T1000 (cell line): ENCODE results near the gene LHX4.

Source experiments
- DNase-seq: peaks from one replicate; lab custom pipeline; 2025; ENCODE audit warnings: mixed read lengths; lab: John Stamatoyannopoulos, UW

Gene LHX4

DNA sequence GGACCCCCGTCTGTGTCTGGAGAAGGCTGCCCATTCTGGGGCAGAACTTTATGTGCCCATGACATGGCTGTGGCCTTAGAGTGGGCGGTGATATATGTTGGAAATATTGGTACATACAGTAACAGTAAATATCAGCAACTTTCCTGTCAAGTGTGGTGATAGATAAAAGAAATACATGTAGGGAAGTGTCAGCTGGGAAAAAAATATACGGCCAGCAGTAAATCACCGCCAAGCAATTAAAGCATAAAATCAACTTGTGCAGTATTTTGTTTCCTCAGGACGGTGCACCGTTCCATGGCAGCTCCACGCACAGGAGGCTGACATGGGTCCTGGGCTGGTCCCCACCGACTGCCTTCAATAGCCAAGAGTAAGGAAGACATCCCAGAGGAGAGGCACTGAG, 27.4 kb downstream of the LHX4 start:
- DNase-seq = no peak

DNA sequence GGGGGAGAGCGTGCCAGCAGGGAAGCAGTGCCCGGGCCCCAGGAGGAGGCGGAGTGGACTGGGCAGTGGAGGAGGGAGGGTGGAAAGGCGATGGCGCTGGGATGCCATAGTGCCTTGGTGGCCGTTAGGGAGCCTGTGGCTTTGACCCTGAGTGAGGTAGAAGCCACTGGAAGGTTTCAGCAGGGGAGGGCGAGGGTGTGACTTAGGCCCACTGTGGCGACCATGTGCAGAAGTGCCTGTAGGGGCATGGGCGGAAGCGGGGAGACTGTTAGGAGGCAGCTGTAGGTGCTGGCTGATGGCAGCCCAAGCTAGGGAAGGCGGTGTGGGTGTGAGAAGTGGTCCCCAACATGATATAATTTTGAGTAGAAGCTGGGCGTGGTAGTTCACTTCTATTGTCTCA, 28.2 kb downstream of the LHX4 start:
- DNase-seq = no peak

DNA sequence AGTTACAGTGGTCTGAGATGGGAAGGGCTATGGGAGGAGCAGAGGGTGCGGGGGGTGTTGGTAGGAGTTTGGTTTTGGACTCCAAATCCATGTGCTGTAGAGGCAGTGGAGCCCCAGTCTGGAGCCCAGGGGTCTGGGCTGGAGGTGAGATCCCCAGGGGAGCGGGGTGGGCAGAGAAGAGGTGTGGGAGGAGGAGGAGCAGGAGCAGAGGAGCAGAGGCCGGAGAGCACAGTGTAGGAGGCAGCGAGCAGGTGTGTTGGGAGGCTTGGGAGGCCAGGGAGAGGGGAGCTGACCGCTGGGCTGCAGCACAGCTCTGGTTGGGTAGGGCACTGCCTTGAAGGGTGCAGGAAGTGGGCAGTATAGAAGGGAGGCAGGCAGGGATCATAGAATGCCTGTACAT, 28.9 kb downstream of the LHX4 start:
- no peak for DNase-seq

DNA sequence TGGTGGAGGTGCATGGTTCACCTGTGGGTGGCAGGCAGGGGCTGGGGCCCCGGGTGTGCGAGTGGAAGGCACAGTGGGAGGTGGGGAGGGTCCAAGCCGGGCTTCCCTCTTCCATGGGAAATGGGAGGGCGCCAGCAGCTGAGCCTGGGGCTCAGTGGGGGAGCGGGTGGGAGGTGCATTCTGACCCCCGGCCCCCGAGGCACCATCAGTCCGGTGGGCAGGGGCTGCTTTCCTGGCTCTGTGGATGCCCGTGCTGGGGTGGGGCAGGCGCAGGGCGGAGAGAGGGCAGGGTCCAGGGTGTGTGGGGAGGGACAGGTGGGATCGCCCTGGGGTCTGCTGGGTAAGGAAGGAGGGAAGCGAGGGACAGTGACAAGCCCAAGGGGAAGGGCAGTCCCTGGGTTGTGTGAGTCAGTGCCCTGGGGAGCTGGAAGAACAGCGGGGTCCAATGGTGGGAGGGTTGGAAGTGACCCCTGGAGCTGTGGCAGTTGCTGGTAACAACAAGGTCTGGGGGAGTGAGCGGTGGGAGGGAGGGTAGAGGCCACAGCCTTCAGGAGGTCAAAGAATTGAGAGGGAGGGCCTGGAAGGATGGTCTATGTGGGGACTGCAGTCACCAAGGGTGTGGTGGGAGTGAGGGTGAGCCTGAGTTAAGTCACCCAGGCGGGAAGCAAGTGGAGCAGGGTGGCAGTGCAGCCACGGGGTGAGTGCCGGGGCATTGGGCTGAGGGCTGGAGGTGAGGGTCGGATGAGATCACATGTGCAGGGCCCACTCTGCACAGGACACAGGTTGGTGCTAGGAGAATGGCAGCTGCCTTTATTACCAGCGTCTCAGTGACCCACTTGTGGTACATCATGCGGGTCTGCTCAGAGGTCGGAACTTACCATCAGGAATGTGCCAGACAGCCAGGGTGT, 29.6 kb downstream of the LHX4 start:
- DNase-seq = no peak

DNA sequence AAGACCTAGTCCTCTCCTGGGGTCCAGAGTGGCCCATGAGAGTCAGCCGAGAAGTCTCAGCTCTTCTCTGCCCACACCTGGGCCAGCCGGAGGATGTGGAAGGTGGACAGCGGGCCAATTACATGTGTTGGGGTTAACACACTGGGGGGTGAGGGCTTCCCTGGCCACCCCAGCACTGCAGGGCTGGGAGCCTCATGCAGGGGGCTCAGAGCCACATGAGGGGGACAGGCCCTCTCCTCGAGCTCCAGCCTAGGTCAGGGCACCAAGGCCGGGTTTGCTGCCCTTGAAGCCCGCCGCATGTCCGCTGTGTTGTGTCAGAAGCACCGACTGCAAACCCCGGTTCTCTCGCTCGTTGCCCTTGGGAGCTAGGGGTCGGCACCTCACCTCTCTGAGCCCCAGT, 30.5 kb downstream of the LHX4 start:
- no peak for DNase-seq

DNA sequence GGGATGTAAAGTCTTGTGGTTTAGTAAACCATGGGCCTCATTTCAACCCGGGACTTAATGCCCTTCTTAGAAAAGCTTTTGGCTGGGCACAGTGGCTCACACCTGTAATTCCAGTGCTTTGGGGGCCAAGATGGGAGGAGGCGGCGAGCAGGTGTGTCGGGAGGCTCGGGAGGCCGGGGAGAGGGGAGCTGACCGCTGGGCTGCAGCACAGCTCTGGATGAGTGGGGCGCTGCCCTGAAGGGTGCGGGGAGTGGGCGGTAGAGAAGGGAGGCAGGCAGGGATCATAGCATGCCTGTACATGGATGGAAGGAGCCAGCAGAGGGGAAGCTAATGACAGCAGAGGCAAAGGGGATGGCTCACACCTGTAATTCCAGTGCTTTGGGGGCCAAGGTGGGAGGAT, 31.0 kb downstream of the LHX4 start:
- no peak for DNase-seq

DNA sequence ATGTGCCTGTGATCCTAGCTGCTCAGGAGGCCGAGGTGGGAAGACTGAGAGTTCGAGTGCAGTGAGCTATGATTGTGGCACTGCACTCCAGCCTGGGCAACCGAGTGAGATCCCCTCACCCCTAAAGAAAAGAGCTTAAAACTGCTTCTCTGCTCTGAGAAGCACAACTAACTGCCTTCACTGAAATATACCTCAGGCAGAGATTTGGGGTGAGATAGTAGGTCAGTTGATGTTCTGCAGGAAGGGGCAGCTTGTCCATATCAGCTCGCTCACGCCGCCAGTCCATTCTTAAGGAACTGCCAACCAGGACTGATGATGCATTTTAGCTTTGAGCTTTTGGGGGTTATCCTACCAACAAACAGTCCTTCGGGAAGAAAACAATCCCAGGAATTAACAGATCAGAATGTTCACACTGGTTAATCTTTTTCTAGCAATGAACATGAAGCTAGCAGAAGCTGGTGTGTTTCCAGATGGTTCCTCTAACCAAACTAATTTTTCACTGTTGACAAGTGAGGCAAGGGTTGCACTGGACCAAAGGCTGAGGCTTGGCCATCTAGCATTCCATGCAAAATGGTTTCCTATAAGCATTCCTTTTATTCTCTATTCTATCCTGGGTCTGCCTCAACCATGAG, 31.6 kb downstream of the LHX4 start:
- no peak for DNase-seq

DNA sequence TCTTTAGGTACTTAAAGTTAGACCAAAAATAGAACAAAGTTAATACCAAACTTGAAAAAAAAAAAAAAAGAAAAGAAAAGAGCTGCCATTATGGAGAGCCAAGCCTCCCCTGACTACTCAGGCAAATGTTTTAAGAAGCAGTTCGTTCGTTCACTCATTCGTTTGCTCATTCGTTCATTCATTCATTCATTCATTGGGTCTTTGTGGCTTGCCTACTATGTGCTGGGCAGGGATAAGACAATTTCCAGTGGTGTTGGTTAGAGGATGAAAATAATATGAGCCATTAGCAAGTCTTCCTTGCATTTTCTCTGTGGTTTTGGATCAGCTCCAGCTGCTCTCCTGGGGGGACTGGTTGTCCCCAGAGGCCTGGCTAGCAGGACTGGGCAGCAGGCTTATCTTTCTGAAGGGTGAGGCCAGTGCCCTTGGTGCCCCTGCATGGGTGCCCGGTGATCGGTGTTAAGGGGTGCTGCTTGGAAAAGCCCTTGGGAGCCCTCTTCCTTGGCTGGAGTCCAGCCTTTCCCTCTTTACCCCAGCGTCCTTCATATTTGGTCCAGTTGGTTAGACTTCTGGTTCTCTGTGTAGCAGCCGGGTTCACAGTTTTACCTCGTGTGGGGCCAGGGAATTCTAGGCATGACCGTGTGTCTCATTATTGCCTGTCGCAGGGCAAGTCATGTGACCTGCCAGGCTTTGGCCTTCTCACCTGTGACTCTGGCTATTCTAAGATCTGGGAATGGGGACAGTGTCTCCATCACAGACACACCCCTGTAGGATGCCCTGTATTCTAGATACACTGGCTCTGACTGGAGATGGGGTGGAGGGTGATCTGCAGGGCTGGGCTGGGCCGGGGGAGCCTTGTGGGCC, 32.8 kb downstream of the LHX4 start:
- DNase-seq = no peak

DNA sequence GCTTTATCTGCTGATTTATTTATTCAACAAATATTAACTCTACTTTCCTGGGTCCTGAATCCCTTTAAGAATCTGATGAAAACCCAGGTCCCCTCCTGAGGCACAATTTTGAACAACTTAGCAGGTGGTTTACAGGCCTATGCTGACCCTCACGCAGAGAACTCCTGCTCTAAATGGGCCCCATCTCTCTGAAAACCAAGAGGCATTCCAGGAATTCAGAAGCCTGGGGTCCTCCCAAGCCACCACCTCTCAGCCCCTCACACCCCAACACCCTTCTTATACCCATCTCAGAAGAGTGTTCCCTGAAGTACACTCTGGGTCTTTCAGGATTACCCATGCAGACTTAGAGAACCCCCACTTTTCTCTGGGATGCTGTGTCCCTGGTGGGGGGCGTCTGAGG, 34.5 kb downstream of the LHX4 start:
- DNase-seq = no peak

DNA sequence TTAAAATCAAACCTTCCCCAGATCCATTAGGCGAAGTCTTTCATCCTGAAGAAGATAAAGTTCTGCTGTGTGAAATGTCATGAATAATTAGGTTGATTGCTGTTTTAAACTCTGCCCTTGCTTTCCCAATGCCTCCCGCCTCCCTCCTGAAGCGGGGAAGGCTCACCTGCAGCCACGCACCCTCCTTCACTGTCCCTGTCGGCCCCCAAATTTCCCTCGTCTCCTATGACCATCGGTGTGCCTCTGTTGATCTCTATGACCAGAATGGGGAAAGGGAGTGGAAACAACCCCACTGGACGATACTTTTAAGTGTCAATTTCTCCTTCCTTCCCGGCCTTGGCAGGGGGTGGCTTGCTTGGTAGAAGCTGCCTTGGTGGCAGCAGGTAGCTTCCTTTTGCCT, 35.1 kb downstream of the LHX4 start:
- DNase-seq = no peak

DNA sequence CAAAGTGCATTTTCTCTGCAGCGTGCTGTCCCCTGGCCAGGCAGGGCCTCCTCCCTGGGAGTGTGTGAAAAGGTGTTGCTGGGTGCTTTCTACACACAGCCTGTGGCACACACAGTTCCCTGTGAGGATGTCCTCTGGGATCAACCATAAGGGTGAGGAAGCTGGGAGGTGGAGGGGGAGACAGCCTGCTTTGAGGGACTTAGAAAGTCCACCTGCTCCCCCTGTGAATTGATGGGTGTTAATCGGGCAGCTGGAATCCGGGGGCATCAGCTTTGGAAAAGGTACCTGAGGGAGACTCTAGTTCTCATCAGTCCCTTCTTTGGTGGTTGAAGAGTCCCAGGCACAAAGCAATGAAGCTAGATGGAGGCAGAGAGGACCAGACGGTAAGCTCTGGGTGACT, 35.8 kb downstream of the LHX4 start:
- no peak for DNase-seq

DNA sequence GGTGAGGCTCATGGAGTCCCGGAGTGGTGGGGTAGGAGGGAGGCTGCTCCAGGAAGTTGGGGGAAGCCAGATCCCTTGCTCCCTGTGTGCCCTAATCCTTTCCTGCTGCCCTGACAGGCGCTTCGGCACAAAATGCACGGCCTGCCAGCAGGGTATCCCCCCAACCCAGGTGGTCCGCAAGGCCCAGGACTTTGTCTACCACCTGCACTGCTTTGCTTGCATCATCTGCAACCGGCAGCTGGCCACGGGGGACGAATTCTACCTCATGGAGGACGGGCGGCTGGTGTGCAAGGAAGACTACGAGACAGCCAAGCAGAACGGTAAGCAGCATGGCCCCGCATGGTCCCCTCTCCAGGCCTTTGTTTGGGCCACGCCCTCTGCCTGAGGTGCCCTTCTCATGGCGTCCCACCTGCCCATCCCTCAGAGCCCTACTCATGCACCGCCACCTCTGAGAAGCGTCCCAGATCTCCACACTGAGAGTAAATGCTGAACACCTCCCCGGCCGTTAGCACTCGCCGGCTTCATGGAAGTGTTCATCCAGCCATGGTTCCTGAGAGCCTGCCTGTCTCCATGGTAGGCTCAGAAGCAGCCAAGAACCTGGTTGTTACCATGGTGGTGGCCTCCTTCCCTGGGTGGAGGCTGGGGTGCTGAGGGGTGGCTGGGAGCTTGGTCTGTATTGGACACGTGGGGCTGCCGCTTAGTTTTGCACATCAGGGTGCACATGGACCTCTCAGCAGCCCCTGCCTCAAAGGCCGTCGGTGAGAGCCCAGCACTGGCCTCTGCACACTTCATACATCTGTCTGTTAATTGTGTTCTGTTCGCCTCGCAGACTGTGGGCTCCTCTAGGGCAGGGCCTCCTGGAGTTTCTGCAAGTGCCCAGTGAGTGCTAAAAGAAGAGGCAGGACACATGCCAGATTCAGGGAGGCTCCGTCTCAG, 36.5 kb downstream of the LHX4 start:
- no peak for DNase-seq

DNA sequence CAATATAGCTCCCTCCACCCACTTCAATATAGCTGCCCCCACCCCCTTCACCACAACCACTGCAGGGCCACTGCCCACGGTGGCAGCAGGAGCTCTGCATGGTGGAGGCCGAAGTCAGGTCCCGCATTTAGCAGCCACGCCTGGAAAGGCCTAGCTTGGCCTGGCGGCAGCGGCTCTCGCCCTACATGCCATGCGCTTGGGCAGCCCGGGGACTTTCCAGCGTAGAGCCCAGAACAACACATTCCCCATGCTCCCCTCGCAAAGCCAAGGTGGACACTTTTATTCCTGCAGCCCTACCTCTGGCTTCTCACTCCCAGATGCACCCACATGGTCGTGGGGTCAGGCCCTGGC, 37.1 kb downstream of the LHX4 start:
- no peak for DNase-seq

DNA sequence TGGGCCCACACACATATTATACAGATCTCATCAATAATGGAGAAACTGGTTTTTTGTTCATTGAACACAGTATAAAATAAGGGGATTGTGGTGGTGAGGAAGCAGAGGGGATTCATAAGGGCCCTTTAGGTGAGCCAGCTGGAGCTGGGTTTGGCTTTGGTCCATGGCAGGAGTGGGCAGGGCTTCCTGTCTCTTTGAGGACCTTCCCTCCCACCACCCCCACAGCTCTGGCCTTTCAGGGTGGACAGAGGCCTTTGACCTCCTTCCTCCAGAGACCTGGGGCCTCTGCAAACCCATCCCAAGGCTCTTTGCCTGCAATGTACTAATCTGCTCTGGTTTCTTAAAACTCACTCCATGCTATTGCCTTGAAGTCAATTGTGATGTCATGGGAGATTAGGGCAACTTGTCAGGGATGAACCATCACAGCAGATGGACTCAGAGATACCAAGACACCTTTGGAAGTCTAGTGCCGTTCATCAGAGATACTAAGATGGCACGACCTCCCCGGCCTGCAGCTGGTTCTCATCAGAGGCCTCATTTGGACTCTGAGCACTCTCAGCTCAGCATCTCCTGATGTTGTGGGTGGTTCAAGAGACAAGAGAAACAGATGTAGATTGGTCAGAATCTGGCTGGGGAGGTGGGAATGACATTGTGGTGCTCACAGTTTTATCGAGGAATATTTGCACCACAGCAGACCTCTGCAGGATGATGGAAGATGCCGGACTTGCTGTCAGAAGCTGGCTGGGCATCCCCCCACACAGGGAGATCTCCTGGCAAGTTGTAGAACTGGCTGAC, 37.9 kb downstream of the LHX4 start:
- no peak for DNase-seq

DNA sequence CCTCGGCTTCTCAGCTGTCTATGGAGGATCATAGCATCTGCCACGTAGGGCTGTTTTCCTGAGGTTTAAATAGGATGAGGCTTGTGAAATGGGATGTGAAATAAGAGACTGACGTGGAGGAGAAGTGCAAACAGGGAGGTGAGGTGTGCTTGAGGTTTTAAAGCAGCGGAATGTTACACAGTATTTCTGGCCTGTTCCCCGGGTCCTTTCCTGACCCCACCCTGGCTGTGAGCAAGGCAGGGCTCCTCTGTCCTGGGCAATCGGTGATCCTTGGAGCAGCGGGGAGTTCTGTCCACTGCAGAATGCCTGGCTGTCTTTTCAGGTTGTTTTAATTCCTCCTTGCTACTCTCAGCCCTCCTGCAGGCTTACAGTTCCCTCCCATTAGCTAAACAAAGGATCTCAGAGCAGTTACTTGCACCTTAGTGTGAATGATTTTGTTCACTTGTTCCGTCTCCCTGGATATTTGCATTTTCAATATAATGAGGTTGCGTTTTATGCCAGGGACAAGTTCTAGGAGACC, 38.6 kb downstream of the LHX4 start:
- no peak for DNase-seq

DNA sequence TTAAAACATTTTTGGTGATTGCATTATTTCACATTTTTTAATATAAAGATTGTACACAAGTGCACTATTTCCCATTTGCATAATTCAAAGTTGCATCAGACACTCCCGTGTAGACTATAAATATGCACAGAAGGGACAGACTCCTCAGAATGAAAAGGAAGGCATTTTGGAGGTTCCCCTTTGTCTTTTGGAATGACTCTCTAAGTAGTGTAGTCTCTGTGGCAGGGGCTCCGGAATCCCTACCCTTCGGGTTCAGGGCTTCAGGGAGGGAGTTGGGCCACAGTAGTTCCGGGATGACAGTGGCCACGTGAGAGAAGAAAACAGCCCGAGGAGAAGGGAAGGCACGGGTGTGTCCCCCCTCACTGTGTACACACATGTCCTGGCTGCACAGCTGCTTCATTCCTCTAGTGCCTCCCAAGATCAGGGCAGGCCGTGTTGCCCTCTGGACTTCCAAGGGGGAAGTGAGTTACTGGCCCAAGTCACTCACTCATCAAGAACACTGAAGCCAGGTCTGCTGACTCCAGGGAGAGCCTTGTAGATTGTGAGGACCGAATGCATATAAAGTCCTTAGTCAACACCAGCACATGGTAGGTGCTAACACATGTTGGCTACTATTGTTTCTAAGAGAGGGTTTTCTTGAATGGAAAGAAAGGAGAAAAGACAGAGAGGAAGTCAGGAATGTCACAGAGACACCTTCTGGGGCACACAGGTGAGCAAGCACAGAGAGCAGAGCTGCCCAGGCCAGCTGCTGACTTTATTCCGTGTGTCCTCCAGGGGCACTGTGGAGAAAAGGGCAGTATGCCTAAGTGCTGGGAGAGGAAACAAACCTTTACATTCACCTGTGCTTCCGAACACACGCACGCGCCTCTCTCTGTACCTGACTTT, 39.8 kb downstream of the LHX4 start:
- DNase-seq = no peak

DNA sequence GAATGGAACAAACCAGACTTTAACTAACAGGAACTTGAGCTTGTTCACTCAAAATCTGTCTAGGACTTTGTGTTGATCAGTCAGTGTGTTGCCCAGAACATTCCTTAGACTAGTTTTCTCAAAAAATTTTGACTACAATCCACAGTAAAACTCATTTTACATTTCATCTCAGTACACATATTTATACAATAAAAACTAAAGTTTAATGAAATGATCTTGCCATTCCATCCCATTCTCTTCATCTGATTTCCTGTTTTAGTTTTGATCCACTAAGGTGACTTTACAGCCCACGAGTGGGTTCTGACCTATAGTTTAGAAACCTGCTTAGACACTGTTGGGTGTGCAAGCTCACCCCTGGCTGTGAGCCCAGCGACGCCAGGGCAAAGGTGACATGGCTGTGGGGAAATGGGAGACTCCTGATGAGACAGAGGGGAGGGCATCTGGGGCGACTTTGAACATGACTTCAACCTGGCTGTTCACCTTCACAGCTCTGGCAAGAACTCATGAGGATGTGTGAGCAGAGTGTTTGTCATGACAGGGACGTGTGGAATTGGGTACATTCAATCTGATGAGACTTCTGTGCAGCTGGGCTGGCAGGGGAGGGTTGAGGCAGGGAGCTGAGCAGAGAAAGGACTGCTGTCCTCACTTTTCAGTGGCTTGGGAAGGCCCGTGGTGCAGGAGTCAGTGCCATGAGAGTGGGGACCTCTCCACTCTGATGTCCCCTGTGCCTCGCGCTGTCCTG, 40.6 kb downstream of the LHX4 start:
- no peak for DNase-seq

DNA sequence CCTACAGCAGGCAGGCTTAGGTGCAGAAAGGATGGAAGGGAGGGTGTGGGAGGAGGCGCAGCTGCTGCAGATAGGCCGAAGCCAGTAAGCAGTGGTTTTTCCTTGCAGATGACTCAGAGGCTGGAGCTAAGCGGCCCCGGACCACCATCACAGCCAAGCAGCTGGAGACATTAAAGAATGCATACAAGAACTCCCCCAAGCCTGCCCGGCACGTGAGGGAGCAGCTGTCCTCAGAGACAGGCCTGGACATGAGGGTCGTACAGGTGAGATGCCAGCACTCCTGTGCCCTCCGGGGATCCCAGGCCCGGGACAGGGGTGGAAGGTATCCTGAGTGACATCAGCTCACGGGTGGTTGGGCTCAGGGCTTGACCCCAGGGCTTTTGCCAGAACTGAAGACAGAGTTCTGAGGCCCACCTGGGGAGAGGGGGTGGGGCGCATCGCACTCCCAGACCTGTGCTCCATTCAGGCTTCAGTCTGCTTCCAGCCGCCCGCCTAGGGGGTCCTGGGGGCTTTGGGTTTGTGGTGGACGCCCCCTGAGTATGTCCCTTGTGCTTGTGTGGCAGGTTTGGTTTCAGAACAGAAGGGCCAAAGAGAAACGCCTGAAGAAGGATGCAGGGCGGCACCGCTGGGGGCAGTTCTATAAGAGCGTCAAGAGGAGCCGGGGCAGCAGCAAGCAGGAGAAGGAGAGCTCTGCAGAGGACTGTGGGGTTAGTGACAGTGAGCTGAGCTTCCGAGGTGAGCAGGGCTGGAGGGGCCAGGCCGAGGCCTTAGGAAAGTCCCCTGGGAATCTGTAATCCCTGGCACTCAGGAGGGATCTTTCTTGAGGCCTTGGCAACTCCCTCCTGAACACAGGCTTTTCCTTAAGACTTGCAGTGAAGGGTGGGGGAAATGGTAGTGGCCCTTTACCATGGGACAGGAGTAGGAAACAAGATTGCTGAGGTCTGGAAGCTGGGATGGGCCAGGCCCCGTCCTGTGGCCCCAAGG, 41.5 kb downstream of the LHX4 start:
- no peak for DNase-seq
